H1 (cell line): ENCODE measurements around the gene AGAP3.

Source experiments
- KDM1A ChIP-seq: fragments of 200-600, 300-600 bp; sonication (generic); IDR thresholded peaks from 2 replicates; pipeline ENCODE4 v1.7.1; 2016; ENCODE audit warnings: mild to moderate bottlenecking, low read length, borderline replicate concordance
- MAX ChIP-seq: IDR thresholded peaks from 2 replicates; pipeline ENCODE4 v1.6.1; 2012; ENCODE audit warnings: inconsistent platforms
- SIRT6 ChIP-seq: IDR thresholded peaks from one replicate; pipeline ENCODE4 v1.7.1; 2012; ENCODE audit warnings: low read length, inconsistent platforms
- TAF1 ChIP-seq: IDR thresholded peaks from 2 replicates; pipeline ENCODE4 v1.6.1; 2011; ENCODE audit warnings: mild to moderate bottlenecking, low read depth, low read length
- TF ChIP-seq, protein P1 (sequence below): IDR thresholded peaks from 2 replicates; pipeline ENCODE4 v1.6.1; 2012; ENCODE audit warnings: low read length, inconsistent platforms

GRCh38 chr7:151191544-151191943 lies 105.3 kb downstream of the AGAP3 start:
- TF ChIP-seq MAX (no peak), KDM1A (no peak), TAF1 (no peak), SIRT6 (no peak)
- TF ChIP-seq, protein P1, sequence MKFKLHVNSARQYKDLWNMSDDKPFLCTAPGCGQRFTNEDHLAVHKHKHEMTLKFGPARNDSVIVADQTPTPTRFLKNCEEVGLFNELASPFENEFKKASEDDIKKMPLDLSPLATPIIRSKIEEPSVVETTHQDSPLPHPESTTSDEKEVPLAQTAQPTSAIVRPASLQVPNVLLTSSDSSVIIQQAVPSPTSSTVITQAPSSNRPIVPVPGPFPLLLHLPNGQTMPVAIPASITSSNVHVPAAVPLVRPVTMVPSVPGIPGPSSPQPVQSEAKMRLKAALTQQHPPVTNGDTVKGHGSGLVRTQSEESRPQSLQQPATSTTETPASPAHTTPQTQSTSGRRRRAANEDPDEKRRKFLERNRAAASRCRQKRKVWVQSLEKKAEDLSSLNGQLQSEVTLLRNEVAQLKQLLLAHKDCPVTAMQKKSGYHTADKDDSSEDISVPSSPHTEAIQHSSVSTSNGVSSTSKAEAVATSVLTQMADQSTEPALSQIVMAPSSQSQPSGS: no peak
